Fibroblast of lung (primary cell): ENCODE measurements around the gene TLNRD1.

Experiments
- CTCF ChIP-seq, 2 donors: IDR thresholded peaks in 1 of 2; conservative IDR thresholded peaks in 1 of 2; 1 replicate in 1 of 2; 2 replicates in 1 of 2; pipeline ENCODE4 v1.5.1; 2011 to 2012; ENCODE audit warnings: low read length in 2 of 2, control low read depth in 1 of 2, inconsistent platforms in 1 of 2, low read depth in 1 of 2, mild to moderate bottlenecking in 1 of 2
- EZH2 ChIP-seq: IDR thresholded peaks from 2 replicates; pipeline ENCODE4 v1.5.1; 2012; ENCODE audit warnings: low read length, control low read depth, mild to moderate bottlenecking; ENCODE audit errors: missing control alignments

- TF ChIP-seq CTCF (conservative IDR thresholded peaks at IDR 0.05 in 1 of 2, IDR thresholded peaks at IDR 0.05 in 1 of 2; ENCODE audit: low read depth in 1 of 2, low read length in 2 of 2) (no peak), EZH2 (no peak)
These were observed 21.1 kb upstream of the TLNRD1 start for GRCh38 chr15:80979538-80980200.
